Hindlimb muscle (tissue), 1 donor: ENCODE measurements around the gene CEBPB. TPM values are rescaled to one million over a fixed set of nuclear protein-coding genes. Genes with fewer than 3 reads are reported as not detected.
"Not testable (repeated sequence)": the region's sequence is repeated elsewhere in the genome, so short reads cannot be mapped to it uniquely, and the experiment has no call there.

Experiments
- DNase-seq: peaks from one replicate; pipeline ENCODE4 v3.0.0-alpha.2; 2013
- polyA plus RNA-seq: library from polyadenylated mRNA; unstranded; fragments of 120-200 nt; gene quantifications from one replicate; pipeline ENCODE4 v1.2.1, GENCODE V29; 2013; ENCODE audit not compliant: insufficient read length

CEBPB gene
- 9.4 TPM for polyA plus RNA-seq

DNA sequence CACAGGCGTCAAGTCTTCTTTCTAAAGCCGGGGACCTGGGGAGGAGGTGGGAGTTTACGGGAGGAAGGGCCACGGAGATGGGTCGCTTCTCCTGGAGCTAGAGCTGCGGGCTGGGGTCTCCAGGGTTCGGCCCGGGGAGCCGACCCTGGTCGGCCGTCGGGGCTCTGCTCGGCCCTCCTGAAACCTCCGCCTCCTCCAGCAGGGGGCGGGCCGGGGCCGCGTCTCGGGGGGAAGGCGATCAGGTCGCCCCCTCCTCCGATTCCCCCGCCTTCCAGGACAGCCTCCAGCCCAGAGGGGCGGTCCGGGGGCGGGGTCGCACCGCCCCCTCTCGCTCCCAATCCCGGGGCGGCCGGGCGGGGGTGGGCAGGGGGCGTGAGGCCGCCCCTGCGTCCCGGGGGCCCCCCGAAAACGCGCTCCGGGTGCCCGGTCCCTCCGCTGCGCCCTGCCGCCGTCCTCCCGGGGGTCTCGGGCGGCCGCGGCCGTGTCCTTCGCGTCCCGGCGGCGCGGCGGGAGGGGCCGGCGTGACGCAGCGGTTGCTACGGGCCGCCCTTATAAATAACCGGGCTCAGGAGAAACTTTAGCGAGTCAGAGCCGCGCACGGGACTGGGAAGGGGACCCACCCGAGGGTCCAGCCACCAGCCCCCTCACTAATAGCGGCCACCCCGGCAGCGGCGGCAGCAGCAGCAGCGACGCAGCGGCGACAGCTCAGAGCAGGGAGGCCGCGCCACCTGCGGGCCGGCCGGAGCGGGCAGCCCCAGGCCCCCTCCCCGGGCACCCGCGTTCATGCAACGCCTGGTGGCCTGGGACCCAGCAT lies at the start of gene CEBPB:
Gene CEBPB (plus strand): TSS at position 580 of the 814 bp plus-strand sequence. CDS start 204 bp downstream, at position 784.
- DNase-seq, result peak; percentile 93

GRCh38 chr20:50141018-50141675 lies 49.5 kb upstream of the CEBPB start:
- no peak for DNase-seq

- DNase-seq, result no peak
Observed at GRCh38 chr20:50141811-50142561, 48.6 kb upstream of the CEBPB start.

DNA sequence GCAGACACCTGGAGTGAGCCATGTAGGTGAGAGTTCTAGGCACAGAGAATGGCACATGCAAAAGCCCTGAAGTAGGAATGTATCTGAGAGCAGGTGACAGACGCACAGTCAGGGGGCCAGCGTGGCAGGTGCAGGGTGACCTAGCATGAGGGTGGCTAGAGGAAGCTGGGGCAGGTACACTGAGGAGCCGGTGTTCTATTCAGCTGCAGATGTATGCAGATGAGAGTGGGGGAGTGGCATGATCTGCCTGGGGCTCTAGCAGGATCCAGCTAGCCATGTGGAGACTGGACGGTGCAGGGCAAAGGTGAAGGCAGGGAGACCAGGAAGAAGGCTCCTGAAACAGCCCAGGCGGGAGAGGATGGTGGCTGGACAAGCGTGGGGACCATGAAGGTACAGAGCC lies 47.8 kb upstream of the CEBPB start:
- DNase-seq, result no peak

DNA sequence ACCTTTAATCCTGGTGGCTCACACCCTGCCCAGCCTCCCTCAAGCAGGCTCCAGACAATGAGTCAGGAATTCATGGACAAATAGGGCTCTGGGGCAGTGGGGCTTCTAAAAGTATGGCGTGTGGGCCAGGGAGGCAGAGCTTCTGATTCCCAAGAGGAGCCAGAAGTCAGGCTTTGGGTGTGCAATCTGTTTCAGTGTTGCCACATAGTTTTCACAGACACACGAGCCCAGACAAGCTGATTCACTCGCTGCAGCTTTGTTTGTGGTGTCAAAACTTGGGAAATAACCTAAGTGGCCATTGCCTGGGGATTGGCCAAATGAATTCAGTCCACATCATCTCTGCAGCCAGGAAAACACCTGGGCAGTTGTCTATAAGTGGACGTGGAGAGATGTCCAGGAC lies 46.3 kb upstream of the CEBPB start:
- no peak for DNase-seq

- DNase-seq, result no peak
Observed at GRCh38 chr20:50145566-50145965, 45.1 kb upstream of the CEBPB start.

GRCh38 chr20:50146214-50146613 lies 44.4 kb upstream of the CEBPB start:
- DNase-seq, result no peak

- DNase-seq, result no peak
Observed at GRCh38 chr20:50146732-50147662, 43.6 kb upstream of the CEBPB start.

DNA sequence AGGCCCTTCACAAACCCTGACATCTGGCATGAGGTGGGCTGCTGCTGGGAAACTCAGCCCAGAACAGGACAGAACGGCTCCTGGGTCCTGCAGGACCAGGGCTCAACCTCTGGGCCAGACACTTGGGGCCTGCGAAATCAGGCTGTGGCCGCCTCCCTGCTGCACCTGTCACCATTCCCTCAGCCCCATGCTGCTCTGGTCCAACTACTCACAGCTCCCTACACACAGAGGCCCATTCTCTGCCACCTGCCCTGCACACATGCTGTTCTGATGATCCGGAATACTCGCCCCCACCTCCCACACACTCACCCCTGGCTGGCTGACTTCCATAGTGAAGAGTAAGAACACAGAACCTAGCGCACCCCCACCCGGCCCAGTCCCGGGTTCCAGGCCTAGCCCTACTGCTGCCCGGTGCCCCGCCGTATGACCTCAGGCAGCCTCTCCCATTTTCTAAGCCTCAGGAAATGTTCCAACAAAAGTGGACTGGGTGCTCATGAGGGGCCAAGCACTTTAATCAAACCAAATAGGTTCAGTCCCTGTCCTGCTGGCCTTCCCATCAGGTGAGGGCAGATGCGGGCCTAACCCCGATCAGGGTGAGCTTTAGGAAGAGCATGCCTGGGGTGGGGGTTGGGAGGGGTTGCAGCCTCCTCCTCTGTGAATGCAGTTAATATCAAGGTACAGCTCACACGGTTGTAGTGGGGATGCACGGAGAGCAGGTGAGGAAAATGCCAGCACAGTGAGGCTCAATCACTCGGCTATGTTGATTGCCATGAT lies 41.0 kb upstream of the CEBPB start:
- DNase-seq, result no peak

DNA sequence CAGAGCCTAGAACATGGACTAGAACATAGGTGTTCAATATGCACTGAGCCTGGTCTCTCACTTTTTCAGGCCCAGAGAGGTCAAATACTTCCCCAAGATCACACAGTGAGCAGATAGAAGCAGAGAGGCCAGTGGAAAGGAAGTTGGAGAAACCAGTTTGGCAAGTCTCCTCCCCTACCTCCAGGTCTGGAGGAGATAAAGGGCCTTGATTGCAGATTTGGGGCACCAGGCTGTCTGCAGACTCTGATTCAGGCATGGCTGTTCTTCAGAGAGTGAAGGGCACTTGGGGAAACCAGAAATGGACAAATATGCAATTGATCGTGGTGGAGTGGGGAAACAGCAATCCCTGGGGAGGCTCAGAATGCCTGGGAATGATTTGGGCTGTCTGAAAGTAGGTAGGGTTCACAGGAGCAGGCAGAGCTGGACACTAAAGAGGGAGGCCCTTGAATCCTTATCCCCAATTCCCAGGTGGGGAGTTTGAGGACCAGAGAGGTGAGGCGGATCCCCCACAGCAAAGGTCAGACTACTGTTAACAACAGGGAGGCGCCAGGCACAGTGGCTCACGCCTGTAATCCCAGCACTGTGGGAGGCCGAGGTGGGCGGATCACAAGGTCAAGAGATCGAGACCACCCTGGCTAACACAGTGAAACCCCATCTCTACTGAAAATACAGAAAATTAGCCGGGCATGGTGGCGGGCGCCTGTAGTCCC lies 39.4 kb upstream of the CEBPB start:
- DNase-seq, result no peak

DNA sequence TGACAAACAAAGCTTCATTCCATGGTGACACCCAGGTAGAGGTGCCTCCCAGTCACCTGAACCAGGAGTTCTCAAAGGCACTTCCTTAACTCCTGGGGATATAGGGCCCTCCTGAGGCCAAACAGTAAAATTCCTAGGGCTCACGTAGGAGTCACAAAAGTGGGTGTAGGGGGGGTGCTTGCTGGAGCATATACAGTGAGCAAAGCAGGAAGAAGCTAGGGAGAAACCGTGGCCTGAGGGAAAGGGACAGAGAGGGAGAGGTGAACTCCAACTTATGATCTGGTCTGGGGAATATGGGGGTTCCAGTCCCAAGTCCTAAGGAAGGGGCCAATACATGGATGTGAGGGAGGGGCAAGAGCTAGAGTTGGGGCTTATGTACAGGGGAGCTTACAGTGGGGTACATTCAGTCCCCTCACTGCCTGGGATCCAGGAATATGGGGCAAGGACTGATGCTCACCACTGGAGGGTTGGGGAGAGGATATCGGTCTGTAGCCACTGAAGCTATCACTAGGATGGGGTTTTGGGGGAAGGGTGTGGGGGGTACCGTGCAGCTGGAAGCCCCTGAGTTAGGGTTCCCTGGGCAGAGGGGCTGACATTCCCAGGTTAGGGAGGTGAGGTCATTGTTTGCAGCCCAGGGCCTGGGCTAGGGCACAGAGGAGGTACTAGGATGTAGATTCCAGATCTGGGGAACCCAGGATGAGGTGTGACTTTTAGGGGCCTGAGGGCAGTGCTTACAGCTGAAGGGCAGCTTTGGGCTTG lies 38.1 kb upstream of the CEBPB start:
- DNase-seq, result no peak

DNA sequence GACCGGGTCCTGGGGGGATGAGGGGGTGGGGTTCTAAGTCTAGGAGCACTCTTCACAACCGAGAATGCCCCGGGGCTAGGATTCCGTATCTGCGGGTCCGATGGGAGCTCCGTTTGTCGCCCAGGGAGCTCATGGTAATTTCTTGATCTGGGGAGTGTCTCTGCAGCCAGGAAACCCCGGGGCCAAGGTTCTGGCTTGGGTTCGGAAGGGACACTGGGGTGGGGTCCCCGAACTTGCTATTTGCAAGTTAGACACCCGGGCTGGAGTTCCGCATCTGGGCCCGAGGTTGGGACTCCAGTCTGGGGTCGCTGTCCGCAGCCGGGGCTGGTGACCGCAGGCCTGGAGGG lies 37.5 kb upstream of the CEBPB start:
- no peak for DNase-seq

- peak; percentile 94 for DNase-seq
Observed at GRCh38 chr20:50153500-50154377, 36.9 kb upstream of the CEBPB start, which contains the start of gene PEDS1. Gene PEDS1 (minus strand): TSS chr20:50153723. CDS start chr20:50153637, 86 bp downstream.

DNA sequence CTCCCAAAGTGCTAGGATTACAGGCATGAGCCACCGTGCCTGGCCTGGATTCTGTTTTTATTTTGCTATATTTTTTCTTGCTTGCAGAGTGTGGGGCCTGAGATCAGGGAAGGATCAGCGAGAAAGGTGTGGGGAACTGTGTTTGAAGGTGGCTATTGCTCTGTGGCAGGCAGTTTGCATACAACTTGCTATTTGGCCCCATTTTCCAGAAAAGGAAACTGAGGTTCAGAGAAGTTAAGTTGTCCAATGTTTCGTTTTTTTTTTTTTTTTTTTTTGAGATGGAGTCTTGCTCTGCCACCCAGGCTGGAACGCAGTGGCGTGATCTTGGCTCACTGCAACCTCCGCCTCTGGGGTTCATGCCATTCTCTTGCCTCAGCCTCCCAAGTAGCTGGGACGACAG lies 29.1 kb upstream of the CEBPB start:
- not testable (repeated sequence) for DNase-seq

GRCh38 chr20:50163570-50164317 lies 26.9 kb upstream of the CEBPB start:
- no peak for DNase-seq

DNA sequence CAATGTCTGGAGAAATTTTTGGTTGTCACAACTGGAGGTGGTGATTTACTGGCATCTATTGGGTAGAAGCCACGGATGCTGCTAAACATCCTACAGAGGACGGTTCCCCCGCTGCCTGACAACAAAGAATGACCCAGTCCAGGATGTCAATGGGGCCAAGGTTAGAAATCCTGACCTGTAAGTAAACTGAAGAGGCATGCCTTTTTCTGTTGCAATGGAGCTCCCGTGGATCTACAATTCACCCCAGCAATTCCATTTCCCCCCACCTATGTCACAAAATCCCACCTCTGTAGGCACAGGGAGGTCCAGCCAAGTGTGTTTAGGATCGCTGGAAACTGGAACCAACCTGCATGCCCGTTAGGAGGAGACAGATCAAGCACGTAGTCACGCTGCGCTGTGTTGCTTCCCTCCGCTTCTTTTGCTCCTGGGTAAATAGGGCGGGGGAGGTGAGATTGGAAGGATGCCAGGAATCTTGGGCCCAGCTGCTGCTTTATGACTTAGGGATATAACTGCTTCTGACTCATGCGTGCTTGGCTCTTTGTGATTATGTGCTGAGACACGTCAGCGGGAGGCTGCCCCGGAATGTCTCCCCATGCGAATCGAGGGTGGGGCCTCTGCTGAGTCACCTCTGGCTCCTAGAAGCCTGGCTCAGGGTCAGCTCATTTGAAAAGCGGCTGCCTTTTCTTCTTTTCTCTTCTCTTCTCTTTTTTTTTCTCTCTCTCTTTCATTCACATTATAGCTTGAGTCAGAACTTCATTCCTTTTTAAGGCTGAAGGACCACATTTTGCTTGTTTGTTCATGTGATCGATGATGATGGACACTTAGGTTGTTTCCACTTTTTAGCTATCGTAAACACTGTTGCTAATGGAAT lies 24.7 kb upstream of the CEBPB start:
- peak; percentile 96 for DNase-seq

DNA sequence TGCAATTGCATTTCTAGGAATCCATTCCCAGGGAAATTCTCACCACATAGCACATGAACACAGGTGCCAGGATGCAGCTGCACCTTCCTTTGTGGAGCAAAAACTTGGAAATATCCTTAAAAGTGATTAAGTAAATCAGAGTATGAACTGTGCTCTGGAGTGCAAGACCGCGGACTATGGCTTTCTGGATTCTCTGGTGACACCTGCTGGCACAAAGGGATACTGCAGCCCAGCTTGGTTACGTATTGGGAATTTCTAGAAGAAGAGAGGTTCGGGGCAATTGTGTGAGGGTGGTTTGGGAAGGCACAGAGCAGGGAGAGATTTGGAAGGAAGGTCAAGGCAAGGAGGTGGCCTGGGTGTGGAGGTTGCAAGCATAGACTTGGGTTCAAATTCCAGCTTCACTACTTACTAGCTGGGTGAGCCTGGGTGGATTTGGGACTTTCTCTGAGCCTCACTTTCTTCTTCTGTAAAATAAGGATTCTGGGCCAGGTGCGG lies 21.3 kb upstream of the CEBPB start:
- DNase-seq, result peak; percentile 70
